ACHN (cell line): ENCODE measurements around the gene RAB38.

Experiments used
- DNase-seq: peaks from one replicate; pipeline ENCODE4 v3.0.0-alpha.2; 2015
- in situ Hi-C: cut with HindIII; loops from 2 replicates; pipeline ENCODE4 v1.10.0; 2017; ENCODE audit warnings: low sequenced_read_pairs, low pct_ligation_motif_present, low pct_unique_long_range_greater_than_20kb

RAB38 gene

DNA sequence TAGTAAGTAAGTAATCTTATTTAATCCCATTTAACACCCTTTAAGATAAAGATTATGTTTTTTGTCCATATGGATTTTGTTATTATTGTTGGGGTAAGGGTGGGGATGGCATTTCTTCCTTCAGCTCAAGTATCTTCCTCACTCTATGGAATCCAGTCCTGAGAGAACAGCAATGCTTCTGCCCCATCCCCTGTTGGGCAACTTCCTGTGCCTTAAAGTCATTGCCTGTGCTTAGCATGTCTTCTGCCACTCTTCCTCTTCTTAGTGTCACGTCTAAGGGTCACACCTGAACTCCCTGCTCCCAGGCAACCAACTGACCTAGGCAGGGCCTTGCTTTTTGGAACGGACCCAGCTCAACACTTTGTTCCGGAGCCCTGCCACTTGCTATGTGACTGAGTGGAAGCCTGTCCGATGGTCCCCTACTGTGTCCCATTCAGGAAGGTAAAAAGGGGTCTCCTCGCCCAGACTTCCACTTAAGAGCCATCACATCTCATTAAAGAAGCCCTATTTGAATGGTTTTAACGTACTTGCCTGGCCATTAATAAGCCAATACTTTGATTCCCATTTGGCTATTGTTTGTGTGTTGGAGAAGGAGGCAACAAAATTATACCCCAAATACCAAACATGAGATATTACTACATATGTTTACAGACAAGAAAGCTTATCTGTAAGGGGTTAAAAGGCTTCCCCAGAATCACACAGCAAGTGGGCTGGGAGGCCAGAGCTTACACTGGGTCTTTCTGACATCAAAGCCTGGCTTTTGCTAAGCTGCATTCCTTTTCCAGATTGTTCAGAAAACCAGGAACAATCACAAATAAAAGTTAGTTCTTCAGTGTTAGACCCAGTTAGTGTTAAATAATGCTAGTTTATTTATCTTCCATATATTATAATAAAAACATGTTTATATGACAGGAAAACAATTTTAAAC is 59.2 kb downstream of the RAB38 start:
- in situ Hi-C loops = no loop called here
- DNase-seq = no peak

DNA sequence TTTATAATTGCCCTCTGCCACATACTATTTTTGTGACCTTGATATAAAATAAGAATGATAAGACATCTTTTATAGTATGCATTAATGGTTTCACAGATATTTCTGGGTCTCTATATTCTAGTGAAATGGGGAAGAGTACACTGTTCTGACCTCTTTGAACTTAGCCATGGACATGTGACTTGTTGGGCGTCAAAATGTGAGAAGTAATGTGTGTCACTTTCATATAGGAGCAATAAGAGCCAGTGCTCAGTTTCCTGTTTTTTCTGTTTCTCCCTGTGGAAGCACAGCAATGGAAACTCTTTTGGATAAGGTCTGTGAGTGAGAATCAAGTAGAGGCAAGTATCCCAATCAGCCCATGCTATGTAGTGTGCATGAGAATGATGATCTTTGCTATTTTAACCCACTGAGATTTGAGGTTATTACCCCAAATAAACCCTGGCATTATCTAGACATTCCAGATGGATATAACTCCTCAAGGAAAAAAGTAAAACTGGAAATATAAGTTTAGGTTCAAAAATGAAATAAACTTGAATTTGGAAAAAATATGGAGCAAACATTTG is 60.7 kb downstream of the RAB38 start:
- in situ Hi-C loops = no loop called here
- no peak for DNase-seq

GRCh38 chr11:88106666-88107065 is 68.6 kb downstream of the RAB38 start:
- in situ Hi-C loops = no loop called here
- DNase-seq = no peak

DNA sequence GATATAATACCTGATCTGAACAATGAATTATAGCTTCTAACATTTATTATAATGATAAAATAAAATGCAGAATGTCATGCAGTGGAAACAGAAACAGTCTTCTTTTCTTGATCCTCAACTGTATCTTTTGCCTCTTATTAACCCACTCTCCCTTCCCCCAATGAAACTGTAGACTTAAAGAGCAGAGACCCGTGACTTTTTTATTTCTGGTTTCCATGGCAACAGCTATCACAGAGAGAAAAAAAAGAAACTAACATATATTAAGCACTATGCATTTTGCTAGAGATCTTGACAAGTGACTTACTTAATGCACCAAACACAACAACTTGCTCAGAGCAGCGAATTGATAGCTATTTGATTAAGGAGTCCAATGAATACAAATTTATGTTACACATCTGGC is 69.3 kb downstream of the RAB38 start:
- in situ Hi-C loops = no loop called here
- no peak for DNase-seq

DNA sequence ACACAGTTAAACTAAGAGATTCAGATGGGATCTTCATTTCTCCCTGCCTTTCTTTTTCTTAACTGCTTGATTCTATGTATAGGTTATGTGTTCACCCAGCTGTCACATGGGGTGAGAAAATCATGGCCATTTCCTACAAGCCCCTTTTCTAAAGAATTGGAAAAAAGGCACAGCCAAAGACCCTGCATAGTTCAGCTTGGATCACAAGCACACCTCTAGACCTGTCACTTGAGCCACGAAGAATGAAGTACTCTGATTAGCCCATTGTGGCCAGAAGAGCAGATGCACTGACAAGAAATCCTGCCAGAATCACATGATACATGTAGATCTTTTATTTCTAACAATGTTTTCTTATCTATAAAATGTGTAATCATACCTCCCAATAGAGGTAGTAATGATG is 69.7 kb downstream of the RAB38 start:
- in situ Hi-C loops = no loop called here

GRCh38 chr11:88104408-88104807 is 70.8 kb downstream of the RAB38 start:
- in situ Hi-C loops = no loop called here
- DNase-seq = peak; percentile 92

More for the DNA sequence above, 69.7 kb downstream of the RAB38 start:
- DNase-seq = peak; percentile 12

- DNase-seq = peak; percentile 98
- in situ Hi-C loops = no loop called here
Observed at GRCh38 chr11:88103337-88104206, 71.7 kb downstream of the RAB38 start.

DNA sequence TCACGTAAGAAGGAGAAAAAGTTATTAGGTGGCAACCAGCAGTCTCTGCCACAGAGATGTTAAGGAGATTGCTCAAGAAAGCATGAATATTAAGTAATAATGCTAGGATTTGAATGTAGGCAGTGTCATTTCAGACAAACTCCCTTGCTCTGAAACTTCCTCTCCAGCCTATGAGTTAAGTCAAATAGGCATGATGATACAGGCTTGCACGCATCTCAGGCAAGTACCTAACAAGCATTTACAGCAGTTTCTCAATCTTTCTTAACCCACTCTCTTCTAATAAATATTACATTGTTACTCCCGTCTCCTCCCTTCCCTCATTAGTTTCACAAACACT is 72.7 kb downstream of the RAB38 start:
- no peak for DNase-seq
- in situ Hi-C loops = no loop called here

GRCh38 chr11:88101881-88102597 is 73.2 kb downstream of the RAB38 start:
- in situ Hi-C loops = no loop called here
- peak; percentile 23 for DNase-seq

DNA sequence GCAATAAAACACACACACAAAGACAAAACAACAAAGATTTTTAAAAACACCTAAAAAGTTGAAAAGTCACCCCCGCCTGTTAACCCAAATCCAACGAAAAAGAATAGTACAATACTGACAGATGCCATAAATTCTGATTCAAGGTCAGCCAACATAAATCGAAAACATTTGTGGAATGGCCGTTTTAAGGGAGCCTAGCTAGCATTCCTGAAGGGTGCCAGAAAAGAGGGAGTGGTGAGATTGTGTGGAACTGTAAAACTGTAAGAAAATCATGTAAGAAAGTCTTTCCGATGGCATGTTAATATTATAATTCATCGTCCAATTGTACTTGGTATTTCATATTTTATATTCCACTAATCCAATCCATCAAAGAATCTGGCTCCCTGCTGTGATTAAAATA is 75.1 kb downstream of the RAB38 start:
- in situ Hi-C loops = no loop called here
- no peak for DNase-seq

GRCh38 chr11:88098289-88098688 is 77.0 kb downstream of the RAB38 start:
- DNase-seq = no peak
- in situ Hi-C loops = no loop called here

GRCh38 chr11:88089134-88089533 is 86.1 kb downstream of the RAB38 start:
- in situ Hi-C loops = no loop called here

GRCh38 chr11:88087337-88087736 is 87.9 kb downstream of the RAB38 start:
- in situ Hi-C loops = no loop called here
- no peak for DNase-seq

More at GRCh38 chr11:88089134-88089533, 86.1 kb downstream of the RAB38 start:
- no peak for DNase-seq

DNA sequence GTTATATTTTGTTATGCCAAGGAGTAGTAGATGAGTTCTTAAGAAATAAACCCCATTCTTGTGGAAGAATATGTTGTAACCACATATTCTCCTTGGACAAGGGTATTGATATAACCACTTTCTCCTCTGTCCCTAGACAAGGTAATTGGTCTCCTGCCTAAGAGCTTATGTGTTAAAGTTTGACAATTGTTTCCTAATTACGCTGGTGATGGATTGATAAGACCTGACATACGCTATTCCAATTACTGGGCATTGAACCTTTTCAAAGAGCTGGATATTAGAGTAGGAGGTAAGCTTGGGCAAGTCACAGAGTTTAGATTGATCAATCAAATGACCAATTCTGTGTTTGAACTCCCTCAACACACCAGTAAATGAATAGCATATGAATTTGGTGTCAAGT is 88.9 kb downstream of the RAB38 start:
- no peak for DNase-seq
- in situ Hi-C loops = no loop called here

DNA sequence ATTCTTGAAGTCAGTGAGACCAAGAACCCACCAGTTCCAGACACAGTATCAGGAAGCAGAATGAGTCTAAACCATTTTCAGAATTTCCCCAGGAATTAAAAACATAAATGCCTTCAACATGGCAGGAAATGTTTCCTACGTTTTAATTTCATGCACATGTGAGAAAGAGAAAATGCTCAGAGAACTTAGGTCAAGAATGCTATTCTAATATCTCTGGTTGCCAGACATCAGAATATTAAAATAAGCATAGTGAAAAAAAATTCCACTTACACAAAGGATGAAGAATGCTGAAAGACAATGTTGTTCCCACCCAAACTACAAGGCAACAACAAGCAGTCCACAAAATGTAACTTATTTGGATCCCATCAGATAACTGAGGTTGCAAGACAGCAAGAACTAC is 104.8 kb downstream of the RAB38 start:
- in situ Hi-C loops = no loop called here
- no peak for DNase-seq

DNA sequence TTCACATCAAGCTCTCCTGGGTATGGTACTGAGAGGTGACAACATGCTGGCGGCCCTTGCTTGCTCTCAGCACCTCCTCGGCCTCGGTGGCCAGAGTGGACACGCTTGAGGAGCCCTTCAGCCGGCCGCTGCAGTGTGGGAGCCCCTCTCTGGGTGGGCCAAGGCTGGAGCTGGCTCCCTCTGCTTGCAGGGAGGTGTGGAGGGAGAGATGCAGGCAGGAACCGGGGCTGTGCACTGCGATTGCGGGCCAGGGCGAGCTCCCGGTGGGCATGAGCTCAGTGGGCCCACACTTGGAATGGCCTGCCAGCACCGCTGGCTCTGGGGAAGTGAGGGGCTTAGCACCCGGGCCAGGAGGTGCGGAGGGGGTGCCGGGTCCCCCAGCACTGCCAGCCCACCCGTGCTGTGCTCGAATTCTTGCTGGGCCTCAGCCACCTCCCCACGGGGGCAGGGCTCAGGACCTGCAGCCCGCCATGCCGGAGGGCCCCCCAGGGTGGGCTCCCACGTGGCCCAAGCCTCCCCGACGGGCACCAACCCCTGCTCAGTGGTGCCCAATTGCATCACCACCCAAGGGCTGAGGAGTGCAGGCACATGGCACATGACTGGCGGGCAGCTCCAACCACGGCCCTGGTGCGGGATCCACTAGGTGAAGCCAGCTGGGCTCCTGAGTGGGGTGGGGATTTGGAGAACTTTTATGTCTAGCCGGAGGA is 106.2 kb downstream of the RAB38 start:
- in situ Hi-C loops = no loop called here
- DNase-seq = no peak

GRCh38 chr11:88066090-88066489 is 109.2 kb downstream of the RAB38 start:
- in situ Hi-C loops = no loop called here
- DNase-seq = no peak

GRCh38 chr11:88064097-88064705 is 111.0 kb downstream of the RAB38 start:
- no peak for DNase-seq
- in situ Hi-C loops = no loop called here
